GM19328 (cell line): ENCODE measurements around the gene MCAM.

ENCODE experiments used
- ATAC-seq: cut with Tn5 transposase; IDR thresholded peaks from one replicate; pipeline ENCODE4 v1.9.1; 2021; ENCODE audit warnings: mild to moderate bottlenecking, moderate library complexity; ENCODE audit not compliant: unreplicated experiment

Gene MCAM

GRCh38 chr11:119332111-119332765 lies 15.3 kb upstream of the MCAM start:
- no peak for ATAC-seq

DNA sequence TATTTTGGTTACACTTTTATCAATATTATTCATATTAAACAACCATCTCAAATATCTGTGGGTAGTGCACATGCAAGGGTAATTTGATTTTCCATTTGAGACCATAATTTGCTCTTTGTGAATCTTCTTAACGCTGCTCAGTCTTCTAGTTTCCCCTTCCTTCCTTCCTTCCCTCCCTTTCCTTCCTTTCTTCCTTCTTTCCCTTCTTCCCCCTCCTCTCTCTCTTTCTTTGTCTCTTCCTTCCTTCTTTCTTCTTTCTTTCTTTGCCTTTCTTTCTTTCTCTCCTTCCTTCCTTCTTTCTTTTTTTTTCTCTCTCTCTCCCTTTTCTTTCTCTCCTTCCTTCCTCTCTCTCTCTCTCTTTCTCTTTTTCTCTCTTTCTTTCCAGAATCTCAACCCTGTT lies 13.3 kb upstream of the MCAM start:
- no peak for ATAC-seq

- ATAC-seq, result no peak
These were observed 12.4 kb upstream of the MCAM start for GRCh38 chr11:119329320-119329719.

GRCh38 chr11:119324189-119324588 lies 7.3 kb upstream of the MCAM start:
- ATAC-seq, result no peak

DNA sequence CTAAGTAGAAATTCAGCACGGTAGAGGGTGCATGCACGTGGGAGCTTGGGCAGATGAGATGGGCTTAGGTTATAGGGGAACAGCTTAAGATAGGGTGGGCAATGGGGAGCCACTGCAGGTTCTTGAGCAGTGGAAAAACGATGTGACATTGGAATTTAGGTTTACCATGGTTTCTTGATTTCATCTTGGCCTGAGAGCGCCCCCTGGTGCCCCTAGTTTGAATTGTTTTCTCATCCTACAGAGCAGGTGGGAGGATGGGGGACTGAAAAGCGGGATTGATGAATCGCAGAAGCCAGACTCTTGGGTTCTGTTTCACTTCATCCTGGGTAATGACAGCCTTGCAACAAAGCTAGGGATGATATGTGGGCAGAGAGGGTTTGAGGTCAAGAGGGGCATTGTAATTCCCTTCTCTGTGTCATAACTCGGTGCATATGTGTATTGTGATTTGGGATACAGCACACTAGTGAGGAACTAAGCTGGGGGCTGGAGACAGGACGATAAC lies 6.7 kb upstream of the MCAM start:
- no peak for ATAC-seq

DNA sequence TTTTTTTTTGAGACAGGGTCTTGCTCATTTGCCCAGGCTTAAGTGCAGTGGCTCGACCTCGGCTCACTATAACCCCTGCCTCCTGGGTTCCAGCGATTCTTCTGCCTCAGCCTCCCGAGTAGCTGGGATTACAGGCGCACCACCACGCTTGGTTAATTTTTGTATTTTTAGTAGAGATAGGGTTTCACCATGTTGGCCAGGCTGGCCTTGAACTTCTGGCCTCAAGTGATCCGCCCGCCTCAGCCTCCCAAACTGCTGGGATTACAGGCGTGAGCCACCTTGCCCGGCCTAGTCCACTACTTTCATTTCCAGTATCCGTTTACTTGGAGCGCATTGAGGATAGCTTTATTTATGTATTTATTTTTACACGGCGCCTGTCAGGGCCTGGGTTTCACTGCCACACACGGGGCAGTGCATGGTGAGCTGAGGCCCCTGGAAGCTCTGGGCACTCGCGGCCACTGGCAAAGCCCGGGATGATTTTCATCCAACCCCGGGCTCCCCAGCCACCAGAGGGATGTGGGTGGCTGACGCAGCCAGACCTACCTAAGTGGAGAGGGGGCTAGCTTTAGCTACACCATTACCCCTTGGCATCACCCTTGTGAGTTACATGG lies 6.1 kb upstream of the MCAM start:
- ATAC-seq, result no peak

- no peak for ATAC-seq
These were observed 5.4 kb upstream of the MCAM start for GRCh38 chr11:119322360-119322739.

- no peak for ATAC-seq
These were observed 4.0 kb upstream of the MCAM start for GRCh38 chr11:119320776-119321524.

GRCh38 chr11:119320240-119320775 lies 3.4 kb upstream of the MCAM start:
- no peak for ATAC-seq

GRCh38 chr11:119319700-119320239 lies 2.8 kb upstream of the MCAM start:
- no peak for ATAC-seq

DNA sequence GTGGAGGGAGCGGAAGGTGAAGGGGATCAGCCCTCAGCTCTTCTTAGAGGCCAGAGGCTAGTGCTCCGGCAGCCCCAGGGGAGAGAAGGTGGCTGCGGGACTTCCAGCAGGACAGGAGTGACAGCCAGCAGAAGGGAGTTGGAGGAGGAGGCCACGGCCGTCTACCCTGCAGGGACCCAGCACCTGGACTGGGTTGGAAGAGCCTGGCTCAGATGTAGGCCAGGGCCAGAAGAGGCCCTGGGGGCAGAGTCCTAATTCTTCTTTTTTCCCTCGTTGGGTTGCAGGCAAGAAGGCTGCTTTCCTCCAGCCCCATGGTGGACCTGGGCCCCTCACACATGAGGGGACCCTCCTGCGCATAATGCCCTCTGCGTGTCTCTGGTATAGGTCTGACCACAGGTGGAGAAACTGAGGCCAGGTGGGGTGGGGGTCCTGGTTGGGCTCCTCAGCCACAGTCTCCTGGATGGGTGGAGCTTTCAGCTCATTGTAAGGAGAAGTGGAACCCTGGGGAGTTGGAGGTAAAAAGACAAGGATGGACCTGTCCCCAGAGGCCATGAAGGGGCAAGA lies 2.3 kb upstream of the MCAM start:
- ATAC-seq, result no peak

GRCh38 chr11:119318240-119319135 lies 1.6 kb upstream of the MCAM start:
- no peak for ATAC-seq

DNA sequence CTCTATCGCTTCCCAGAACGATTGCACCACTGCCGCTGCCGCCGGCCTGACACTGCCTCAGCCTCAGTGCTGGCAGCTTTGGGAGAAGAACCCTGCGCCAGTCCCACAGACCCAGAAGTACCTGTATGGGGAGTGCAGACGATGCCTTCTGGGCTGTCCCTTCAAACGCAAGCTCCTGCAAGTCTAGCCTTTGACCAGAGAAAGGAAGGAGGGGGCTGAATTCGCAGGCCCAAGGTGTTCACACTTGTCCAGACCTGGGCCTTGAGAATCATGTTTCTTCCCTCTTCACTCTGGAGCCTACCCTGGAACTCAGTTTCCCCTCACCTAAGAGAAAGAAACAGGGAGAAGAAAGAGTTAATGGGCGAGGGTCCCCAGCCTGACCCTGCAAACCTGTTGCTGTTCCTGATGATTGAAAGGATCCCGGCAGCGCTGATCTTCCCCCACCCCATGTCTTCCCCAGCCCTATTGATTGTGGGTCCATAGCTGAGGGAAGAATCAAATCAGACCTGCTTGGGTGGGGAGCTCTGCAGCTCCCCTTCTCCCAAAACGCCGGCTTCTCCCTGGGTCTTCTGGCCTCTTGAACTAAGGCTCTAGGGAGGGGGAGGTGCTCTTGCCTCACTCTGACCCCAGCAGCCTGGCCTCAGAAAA lies 786 bp upstream of the MCAM start:
- ATAC-seq, result no peak

GRCh38 chr11:119316016-119316728 lies 758 bp downstream of the MCAM start:
- no peak for ATAC-seq

DNA sequence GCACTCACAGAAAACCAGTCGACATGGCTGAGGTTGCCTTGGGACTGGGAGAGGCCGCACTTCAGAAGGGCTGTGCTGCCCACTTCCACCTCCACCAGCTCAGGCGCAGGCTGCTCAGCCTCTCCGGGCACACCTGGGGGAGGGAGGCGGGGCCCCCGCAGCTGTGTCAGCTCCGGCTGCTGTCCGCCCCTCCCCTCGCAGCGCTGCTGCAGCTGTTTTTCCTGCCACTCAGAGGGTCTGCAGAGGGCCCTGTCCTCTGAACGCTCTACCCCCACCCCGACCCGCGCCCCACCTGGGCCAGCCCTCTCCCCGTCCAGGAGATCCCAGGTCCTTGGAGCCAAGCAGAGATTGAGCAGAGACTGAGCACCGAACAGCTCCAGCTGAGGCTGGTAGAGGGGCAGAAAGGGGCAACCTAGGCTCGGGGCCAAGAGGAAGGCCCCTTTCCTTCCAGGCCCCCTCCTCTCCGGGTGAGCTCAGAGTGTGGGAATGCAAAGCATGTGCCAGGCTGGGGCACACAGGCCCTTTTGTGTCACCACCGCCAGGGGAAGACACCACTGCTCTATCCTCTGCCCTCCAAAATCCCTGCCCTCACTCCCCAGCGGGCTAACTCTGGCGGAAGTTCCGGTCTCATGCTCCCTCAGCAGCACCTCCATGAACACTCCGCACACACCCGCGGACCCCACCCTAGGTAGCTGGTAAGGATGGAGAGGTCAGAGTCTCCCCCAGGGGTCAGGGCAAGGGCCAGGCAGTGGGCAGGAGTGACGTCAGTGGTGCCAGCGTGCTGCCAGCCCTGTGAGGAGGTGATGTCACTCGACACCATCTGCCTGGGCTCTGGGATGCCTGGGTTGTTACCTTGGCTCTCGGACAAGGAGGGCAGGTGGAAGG lies 1.6 kb downstream of the MCAM start:
- no peak for ATAC-seq

DNA sequence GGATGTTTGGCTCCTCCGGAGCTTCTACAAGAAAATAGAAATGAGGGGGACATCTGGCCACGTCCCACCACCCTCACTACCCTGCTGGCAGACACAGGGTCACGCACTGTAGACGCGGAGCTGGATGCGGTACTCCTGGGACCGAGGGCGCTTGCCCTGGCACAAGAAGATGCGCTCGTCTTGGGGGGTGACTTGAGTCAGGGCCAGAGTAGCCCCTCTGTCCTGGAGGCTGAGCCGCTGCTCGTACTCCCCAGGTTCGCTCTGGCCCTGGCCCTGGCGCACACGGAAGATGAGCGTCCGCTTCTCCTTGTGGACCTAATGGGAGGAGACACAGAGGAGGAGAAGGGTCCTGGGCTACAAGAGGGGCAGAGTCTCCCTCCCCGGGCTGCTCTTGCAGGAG lies 2.2 kb downstream of the MCAM start:
- ATAC-seq, result no peak

DNA sequence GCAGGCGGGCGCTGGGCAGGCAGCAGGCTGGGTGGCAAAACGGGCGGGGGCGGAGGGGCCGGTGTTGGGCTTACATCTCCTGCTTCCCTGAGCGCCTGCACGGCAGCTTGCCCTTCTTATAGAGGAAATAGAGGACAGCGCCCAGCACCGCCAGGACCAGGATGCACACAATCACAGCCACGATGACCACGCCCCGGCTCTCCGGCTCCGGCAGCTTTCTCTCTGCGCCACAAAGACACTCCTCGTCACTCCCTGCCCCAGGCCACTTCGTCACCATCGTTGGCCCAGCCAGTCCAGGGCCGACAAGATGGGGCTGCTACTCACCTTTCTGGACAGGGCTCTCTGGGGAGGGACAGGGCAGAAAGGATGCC lies 6.3 kb downstream of the MCAM start:
- no peak for ATAC-seq
